Measurements from ENCODE around the gene RBM38. TPM values are rescaled to one million over a fixed set of nuclear protein-coding genes. Genes with fewer than 3 reads are reported as not detected.

The RBM38 gene
- total and polyA plus RNA-seq, 10 of the 15 experiments (the other 5 are each of a cell fraction or from before 2014, with no cell fraction given) = 0.32 to 118 (median 25.2) TPM

DNA sequence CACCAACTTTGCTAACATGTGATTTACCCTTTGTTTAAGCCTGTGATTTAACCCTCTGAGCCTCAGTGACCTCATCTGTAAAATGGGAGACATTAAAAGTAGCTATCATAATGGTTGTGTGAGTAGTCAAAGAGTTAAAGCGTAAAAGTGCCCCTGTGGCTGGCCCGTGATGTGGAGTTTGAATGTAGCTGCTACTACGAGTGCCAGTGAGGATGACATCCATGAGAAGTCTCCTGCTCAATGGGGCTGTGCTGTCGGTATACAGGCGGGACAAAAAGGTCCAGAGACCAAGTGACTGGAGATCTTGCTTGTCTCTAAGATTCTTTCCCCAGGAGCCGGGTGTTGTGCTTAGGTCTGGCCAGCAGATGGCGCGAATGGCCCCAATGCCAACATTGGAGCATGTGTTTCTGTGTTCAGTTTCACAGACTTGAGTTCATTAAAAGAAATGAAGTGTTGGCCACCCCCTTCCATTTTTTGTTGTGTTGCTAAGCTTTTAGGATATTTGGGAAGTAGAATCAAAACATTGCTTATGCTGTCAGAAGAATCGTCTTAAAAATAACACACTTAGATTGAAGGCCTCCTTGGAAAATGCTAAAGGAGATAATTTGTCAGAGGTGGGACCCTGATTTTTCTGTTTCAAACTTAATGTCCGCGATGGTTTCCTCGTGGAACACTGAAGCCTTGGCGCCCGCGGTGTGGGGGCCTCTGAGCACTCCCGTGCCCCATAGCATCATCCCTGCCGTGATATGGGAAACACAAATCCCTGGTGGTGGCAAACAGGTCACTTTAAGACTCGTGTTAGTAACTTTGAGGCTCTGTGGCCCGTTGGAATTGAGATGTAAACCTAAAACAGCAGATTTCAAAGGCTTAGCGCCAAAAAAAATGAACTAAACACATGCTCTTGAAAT, 9.3 kb upstream of the RBM38 start:
- ChIA-PET CTCF (interaction anchor here (0.6 to 5.6 kb wide), 19 partner anchors 10 to 387 kb away, joined by 3 to 47 read pairs (median 4); no protein-coding TSS in a partner anchor), POLR2A (no interaction called here), SMC1A (ENCODE audit: uncharacterized antibody, unreplicated experiment) (interaction anchor here (0.7 to 7.1 kb wide), 13 partner anchors 8 to 117 kb away, joined by 3 to 48 read pairs (median 5); no protein-coding TSS in a partner anchor), RAD21 (ENCODE audit: unreplicated experiment) (interaction anchor here (0.6 to 2.9 kb wide), 8 partner anchors 10 to 130 kb away, joined by 3 to 18 read pairs (median 7); partner anchors contain the start of gene RBM38)
- no peak overlapping the region for H3K9ac ChIP-seq (ENCODE audit: control insufficient read depth, insufficient read depth, low read length)
- H3K36me3 ChIP-seq (ENCODE audit: control insufficient read depth in 2 of 2, insufficient read depth in 2 of 2, low read length in 1 of 2) = peaks cover 9 to 18% of the 10 kb centered on the region in 2 experiments
- no peaks in the 10 kb centered on the region for H3K27me3 ChIP-seq (replicated peaks in 1 of 2; ENCODE audit: control insufficient read depth in 2 of 2, insufficient read depth in 2 of 2, low read length in 1 of 2)
- H3K4me3 ChIP-seq = no peak overlapping the region
- ATAC-seq = peak; percentile 92
- DNase-seq (ENCODE audit: low read depth, low spot score) = no peak
- peak; percentile 92 for FAIRE-seq
- 43% methylated on average over 20 of the region's 20 CpGs for WGBS (ENCODE audit: insufficient coverage, insufficient replicate concordance, low lambda C conversion rate, missing lambda C conversion rate)
- no peaks in the 10 kb centered on the region for H4K20me1 ChIP-seq (ENCODE audit: control insufficient read depth, insufficient read depth)
- H3K27ac ChIP-seq (ENCODE audit: control insufficient read depth, insufficient read depth) = no peak overlapping the region
- no peaks in the 10 kb centered on the region for H3K79me2 ChIP-seq (ENCODE audit: control insufficient read depth, insufficient read depth, low read length)
- intact Hi-C loops (cut with micrococcal nuclease; ENCODE audit: unreplicated experiment) = loop anchor here (1.0 to 2.0 kb wide), 2 partner anchors 113 to 211 kb away; no protein-coding TSS in a partner anchor
- H2AFZ ChIP-seq (ENCODE audit: control insufficient read depth, low read depth, low read length) = no peak overlapping the region
- H3K4me2 ChIP-seq (ENCODE audit: control insufficient read depth, insufficient read depth) = no peak overlapping the region
- in situ Hi-C loops (cut with MboI) = loop anchor here (10.0 to 25.0 kb wide), 2 partner anchors 823 to 1280 kb away; partner anchors contain the start of gene STX16
- BruUV-seq (replicated peaks) = no TSS peak
- no peaks in the 10 kb centered on the region for H3K9me3 ChIP-seq (replicated peaks; ENCODE audit: control insufficient read depth, insufficient read depth, low read length)
- H3K4me1 ChIP-seq (ENCODE audit: control insufficient read depth, insufficient read depth, low read length) = peaks cover 11% of the 10 kb centered on the region; the same call in 1 of the 2 replicates
- TF ChIP-seq POLR2A (IDR thresholded peaks at IDR 0.05; ENCODE audit: low read depth, low read length) = no peak
- TF ChIP-seq, protein P1, sequence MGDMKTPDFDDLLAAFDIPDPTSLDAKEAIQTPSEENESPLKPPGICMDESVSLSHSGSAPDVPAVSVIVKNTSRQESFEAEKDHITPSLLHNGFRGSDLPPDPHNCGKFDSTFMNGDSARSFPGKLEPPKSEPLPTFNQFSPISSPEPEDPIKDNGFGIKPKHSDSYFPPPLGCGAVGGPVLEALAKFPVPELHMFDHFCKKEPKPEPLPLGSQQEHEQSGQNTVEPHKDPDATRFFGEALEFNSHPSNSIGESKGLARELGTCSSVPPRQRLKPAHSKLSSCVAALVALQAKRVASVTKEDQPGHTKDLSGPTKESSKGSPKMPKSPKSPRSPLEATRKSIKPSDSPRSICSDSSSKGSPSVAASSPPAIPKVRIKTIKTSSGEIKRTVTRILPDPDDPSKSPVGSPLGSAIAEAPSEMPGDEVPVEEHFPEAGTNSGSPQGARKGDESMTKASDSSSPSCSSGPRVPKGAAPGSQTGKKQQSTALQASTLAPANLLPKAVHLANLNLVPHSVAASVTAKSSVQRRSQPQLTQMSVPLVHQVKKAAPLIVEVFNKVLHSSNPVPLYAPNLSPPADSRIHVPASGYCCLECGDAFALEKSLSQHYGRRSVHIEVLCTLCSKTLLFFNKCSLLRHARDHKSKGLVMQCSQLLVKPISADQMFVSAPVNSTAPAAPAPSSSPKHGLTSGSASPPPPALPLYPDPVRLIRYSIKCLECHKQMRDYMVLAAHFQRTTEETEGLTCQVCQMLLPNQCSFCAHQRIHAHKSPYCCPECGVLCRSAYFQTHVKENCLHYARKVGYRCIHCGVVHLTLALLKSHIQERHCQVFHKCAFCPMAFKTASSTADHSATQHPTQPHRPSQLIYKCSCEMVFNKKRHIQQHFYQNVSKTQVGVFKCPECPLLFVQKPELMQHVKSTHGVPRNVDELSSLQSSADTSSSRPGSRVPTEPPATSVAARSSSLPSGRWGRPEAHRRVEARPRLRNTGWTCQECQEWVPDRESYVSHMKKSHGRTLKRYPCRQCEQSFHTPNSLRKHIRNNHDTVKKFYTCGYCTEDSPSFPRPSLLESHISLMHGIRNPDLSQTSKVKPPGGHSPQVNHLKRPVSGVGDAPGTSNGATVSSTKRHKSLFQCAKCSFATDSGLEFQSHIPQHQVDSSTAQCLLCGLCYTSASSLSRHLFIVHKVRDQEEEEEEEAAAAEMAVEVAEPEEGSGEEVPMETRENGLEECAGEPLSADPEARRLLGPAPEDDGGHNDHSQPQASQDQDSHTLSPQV (IDR thresholded peaks at IDR 0.05) = 0 out of 2 replicates have a peak, but pooled peaks have one; percentile 31
- TF ChIP-seq PKNOX1 (IDR thresholded peaks at IDR 0.05) = 0 out of 2 replicates have a peak, but pooled peaks have one; percentile 9
- TF ChIP-seq, protein P2, sequence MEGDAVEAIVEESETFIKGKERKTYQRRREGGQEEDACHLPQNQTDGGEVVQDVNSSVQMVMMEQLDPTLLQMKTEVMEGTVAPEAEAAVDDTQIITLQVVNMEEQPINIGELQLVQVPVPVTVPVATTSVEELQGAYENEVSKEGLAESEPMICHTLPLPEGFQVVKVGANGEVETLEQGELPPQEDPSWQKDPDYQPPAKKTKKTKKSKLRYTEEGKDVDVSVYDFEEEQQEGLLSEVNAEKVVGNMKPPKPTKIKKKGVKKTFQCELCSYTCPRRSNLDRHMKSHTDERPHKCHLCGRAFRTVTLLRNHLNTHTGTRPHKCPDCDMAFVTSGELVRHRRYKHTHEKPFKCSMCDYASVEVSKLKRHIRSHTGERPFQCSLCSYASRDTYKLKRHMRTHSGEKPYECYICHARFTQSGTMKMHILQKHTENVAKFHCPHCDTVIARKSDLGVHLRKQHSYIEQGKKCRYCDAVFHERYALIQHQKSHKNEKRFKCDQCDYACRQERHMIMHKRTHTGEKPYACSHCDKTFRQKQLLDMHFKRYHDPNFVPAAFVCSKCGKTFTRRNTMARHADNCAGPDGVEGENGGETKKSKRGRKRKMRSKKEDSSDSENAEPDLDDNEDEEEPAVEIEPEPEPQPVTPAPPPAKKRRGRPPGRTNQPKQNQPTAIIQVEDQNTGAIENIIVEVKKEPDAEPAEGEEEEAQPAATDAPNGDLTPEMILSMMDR (IDR thresholded peaks at IDR 0.05 in 2 of 3, conservative IDR thresholded peaks at IDR 0.05 in 1 of 3; ENCODE audit: control insufficient read depth in 2 of 3, extremely low read depth in 1 of 3, insufficient read depth in 1 of 3, low read depth in 3 of 3, low read length in 3 of 3) = peak; percentile 91 to 95 (median 93)
- no peak for TF ChIP-seq GABPA (IDR thresholded peaks at IDR 0.05; ENCODE audit: low read depth)
- TF ChIP-seq, protein P3, sequence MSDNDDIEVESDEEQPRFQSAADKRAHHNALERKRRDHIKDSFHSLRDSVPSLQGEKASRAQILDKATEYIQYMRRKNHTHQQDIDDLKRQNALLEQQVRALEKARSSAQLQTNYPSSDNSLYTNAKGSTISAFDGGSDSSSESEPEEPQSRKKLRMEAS (IDR thresholded peaks at IDR 0.05; ENCODE audit: low read depth, low read length) = peak; percentile 72; the same call in 1 of the 2 replicates
- TF ChIP-seq ZNF687 (IDR thresholded peaks at IDR 0.05) = peak; percentile 50; the same call in 1 of the 2 replicates
- TF ChIP-seq BHLHE40 (IDR thresholded peaks at IDR 0.05; ENCODE audit: borderline replicate concordance in 1 of 2, low read depth in 2 of 2, low read length in 1 of 2) = peak in 1 of 2 experiments; percentile 42; a peak in 2 of 4 replicates

Measured in GM12878 (cell line).